ENCODE data around the gene MEF2D. TPM values are rescaled to one million over a fixed set of nuclear protein-coding genes. Genes with fewer than 3 reads are reported as not detected.

The MEF2D gene
- total RNA-seq, 1 experiment from 2014 or later = 17.3 TPM

DNA sequence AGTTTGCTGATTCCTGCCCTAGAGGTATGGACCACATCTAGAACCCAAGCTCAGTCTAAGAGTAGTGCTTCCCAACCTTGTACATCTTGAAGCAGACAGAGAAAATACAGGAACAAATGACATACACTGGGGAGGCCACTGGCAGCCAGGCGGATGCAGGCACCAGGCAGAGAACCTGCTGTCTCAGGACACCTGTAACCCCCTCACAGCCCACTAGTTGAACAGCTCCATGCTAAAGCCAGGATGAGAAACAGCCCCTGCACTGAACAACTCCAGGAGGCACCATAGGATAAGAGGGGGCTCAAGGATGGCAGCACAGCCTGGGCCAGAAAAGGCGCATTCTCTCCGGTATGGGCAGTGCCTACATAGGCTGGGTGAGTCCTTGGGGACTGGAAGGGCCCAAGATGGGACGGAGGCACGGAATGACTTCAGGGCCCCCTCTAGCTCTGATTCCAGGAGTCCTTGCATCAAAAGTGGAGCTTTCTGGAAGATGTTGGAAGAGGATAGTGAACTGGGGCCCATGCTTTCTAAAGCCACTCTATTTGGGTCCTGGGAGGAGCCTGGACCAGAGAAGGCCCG is 16.0 kb downstream of the MEF2D start:
- Histone ChIP-seq H3K4me2 (ENCODE audit: low read length) (no peak overlapping the region), H3K4me3 (ENCODE audit: low read length) (no peak overlapping the region), H2AFZ (ENCODE audit: low read length) (no peak overlapping the region), H3F3A (ENCODE audit: low read length, unreplicated experiment) (no peaks in the 10 kb centered on the region), H3K79me2 (ENCODE audit: low read length) (peaks cover 42% of the 10 kb centered on the region; the same call in 1 of the 2 replicates), H3K27ac (ENCODE audit: low read length) (no peak overlapping the region), H3K9ac (ENCODE audit: low read length) (no peak overlapping the region), H3K9me3 (ENCODE audit: low read length) (no peaks in the 10 kb centered on the region), H3K27me3 (ENCODE audit: low read length) (no peaks in the 10 kb centered on the region), H3K4me1 (ENCODE audit: insufficient read depth, low read length) (peaks cover 19% of the 10 kb centered on the region), H4K20me1 (ENCODE audit: low read length) (peaks cover 33% of the 10 kb centered on the region), H3K9me2 (replicated peaks; ENCODE audit: low read length) (no peaks in the 10 kb centered on the region), H3K36me3 (ENCODE audit: low read depth, low read length) (peaks cover 26% of the 10 kb centered on the region; the same call in 1 of the 2 replicates)
- no TSS peak for BruUV-seq (replicated peaks)
- TF ChIP-seq, protein P1, sequence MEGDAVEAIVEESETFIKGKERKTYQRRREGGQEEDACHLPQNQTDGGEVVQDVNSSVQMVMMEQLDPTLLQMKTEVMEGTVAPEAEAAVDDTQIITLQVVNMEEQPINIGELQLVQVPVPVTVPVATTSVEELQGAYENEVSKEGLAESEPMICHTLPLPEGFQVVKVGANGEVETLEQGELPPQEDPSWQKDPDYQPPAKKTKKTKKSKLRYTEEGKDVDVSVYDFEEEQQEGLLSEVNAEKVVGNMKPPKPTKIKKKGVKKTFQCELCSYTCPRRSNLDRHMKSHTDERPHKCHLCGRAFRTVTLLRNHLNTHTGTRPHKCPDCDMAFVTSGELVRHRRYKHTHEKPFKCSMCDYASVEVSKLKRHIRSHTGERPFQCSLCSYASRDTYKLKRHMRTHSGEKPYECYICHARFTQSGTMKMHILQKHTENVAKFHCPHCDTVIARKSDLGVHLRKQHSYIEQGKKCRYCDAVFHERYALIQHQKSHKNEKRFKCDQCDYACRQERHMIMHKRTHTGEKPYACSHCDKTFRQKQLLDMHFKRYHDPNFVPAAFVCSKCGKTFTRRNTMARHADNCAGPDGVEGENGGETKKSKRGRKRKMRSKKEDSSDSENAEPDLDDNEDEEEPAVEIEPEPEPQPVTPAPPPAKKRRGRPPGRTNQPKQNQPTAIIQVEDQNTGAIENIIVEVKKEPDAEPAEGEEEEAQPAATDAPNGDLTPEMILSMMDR (conservative IDR thresholded peaks at IDR 0.05; ENCODE audit: low read depth, low read length) = no peak
- no peak for TF ChIP-seq EZH2 (IDR thresholded peaks at IDR 0.05; ENCODE audit: low read length, unreplicated experiment)
- no peak for TF ChIP-seq EZH2phosphoT487 (IDR thresholded peaks at IDR 0.05; ENCODE audit: borderline replicate concordance, low read length)
- intact Hi-C loops (cut with micrococcal nuclease) = no loop called here
- POLR2A ChIA-PET (ENCODE audit: unreplicated experiment) = interaction anchor here (0.6 kb wide), 1 partner anchor 122 kb away, joined by 5 read pairs; no protein-coding TSS in a partner anchor
- CTCF ChIA-PET = no interaction called here
- DNase-seq (no peak), ATAC-seq (no peak)

DNA sequence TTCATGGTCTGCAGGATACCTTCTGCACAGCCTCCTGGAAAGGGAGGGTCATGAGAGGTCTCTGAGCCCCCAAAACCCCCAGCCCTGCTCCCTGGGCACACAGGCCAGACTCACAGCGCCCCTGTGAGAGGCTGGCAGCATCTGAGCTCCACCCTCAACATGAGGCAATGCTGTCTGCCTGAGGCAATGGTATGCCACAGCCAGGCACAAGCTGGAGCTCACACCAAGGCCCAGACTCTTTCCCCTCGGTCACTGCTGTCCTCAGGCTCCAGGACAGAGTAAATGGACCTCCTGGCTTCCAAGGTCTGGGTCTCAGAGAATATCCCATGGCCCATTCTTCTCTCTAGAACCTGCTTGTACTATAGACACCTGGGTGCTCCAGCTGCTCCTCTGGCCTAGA is 17.2 kb downstream of the MEF2D start:
- H2AFZ ChIP-seq (ENCODE audit: low read length) = no peak overlapping the region
- H3K27me3 ChIP-seq (ENCODE audit: low read length) = no peaks in the 10 kb centered on the region
- TF ChIP-seq, protein P1 (conservative IDR thresholded peaks at IDR 0.05; ENCODE audit: low read depth, low read length) = no peak
- TF ChIP-seq EZH2 (IDR thresholded peaks at IDR 0.05; ENCODE audit: low read length, unreplicated experiment) (no peak), EZH2phosphoT487 (IDR thresholded peaks at IDR 0.05; ENCODE audit: borderline replicate concordance, low read length) (no peak)
- no peak overlapping the region for H3K4me3 ChIP-seq (ENCODE audit: low read length)
- H3K9me2 ChIP-seq (replicated peaks; ENCODE audit: low read length) = no peaks in the 10 kb centered on the region
- H3K36me3 ChIP-seq (ENCODE audit: low read depth, low read length) = peaks cover 35% of the 10 kb centered on the region
- H3K79me2 ChIP-seq (ENCODE audit: low read length) = peaks cover 30% of the 10 kb centered on the region; the same call in 1 of the 2 replicates
- H3F3A ChIP-seq (ENCODE audit: low read length, unreplicated experiment) = no peaks in the 10 kb centered on the region
- H3K9ac ChIP-seq (ENCODE audit: low read length) = no peak overlapping the region
- intact Hi-C loops (cut with micrococcal nuclease) = no loop called here
- BruUV-seq (replicated peaks) = no TSS peak
- peaks cover 7% of the 10 kb centered on the region for H3K4me1 ChIP-seq (ENCODE audit: insufficient read depth, low read length)
- H3K27ac ChIP-seq (ENCODE audit: low read length) = no peak overlapping the region
- peaks cover 23% of the 10 kb centered on the region for H4K20me1 ChIP-seq (ENCODE audit: low read length)
- CTCF ChIA-PET = no interaction called here
- ATAC-seq (no peak), DNase-seq (no peak)
- no peak overlapping the region for H3K4me2 ChIP-seq (ENCODE audit: low read length)
- POLR2A ChIA-PET (ENCODE audit: unreplicated experiment) = no interaction called here
- H3K9me3 ChIP-seq (ENCODE audit: low read length) = no peaks in the 10 kb centered on the region

DNA sequence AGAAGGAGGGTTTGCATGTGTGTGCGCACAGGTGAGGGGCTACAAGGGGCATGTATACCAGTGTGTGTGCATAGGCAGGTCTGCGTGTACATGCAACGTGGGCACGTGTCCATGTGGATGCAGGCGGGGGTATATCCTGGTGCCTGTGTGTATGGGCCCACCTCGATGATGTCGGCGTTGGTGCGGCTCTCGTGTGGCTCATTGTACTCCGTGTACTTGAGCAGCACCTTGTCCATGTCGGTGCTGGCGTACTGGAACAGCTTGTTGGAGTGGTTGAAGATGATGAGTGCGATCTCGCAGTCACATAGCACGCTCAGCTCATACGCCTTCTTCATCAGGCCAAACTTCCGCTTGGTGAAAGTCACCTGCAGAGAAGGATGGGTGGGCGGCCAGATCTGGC is 18.3 kb downstream of the MEF2D start:
- Histone ChIP-seq H3K36me3 (ENCODE audit: low read depth, low read length) (peaks cover 45% of the 10 kb centered on the region), H2AFZ (ENCODE audit: low read length) (no peak overlapping the region), H3K27ac (ENCODE audit: low read length) (no peak overlapping the region), H3K9ac (ENCODE audit: low read length) (no peak overlapping the region), H3K4me2 (ENCODE audit: low read length) (no peak overlapping the region), H3K9me3 (ENCODE audit: low read length) (no peaks in the 10 kb centered on the region), H3K4me1 (ENCODE audit: insufficient read depth, low read length) (peaks cover 10% of the 10 kb centered on the region), H4K20me1 (ENCODE audit: low read length) (peaks cover 13% of the 10 kb centered on the region), H3F3A (ENCODE audit: low read length, unreplicated experiment) (no peaks in the 10 kb centered on the region), H3K4me3 (ENCODE audit: low read length) (no peak overlapping the region), H3K9me2 (replicated peaks; ENCODE audit: low read length) (no peaks in the 10 kb centered on the region), H3K79me2 (ENCODE audit: low read length) (peaks cover 19% of the 10 kb centered on the region; the same call in 1 of the 2 replicates), H3K27me3 (ENCODE audit: low read length) (no peaks in the 10 kb centered on the region)
- intact Hi-C loops (cut with micrococcal nuclease) = no loop called here
- ChIA-PET POLR2A (ENCODE audit: unreplicated experiment) (no interaction called here), CTCF (no interaction called here)
- no TSS peak for BruUV-seq (replicated peaks)
- no peak for DNase-seq
- ATAC-seq = no peak
- no peak for TF ChIP-seq EZH2phosphoT487 (IDR thresholded peaks at IDR 0.05; ENCODE audit: borderline replicate concordance, low read length)
- TF ChIP-seq, protein P1 (conservative IDR thresholded peaks at IDR 0.05; ENCODE audit: low read depth, low read length) = no peak
- no peak for TF ChIP-seq EZH2 (IDR thresholded peaks at IDR 0.05; ENCODE audit: low read length, unreplicated experiment)
